CD4-positive, alpha-beta T cell (primary cell): ENCODE results near the gene TCF12. TPM values are rescaled to one million over a fixed set of nuclear protein-coding genes. Genes with fewer than 3 reads are reported as not detected.

Experiments used
- ATAC-seq: fragments of 200-7000 bp; cut with Tn5 transposase; one replicate; pipeline ENCODE4 v1.10.0; 2022; ENCODE audit warnings: mild to moderate bottlenecking; ENCODE audit not compliant: poor library complexity
- CTCF ChIA-PET: fragments of 350-600 bp; sonication (Branson Sonifier 250); formaldehyde crosslinking; loops from one replicate; lab custom pipeline; 2021; ENCODE audit warnings: antibody characterized with exemption, inconsistent platforms; lab: Charles Lee
- POLR2A ChIA-PET: fragments of 350-600 bp; sonication (Branson Sonifier 250); formaldehyde crosslinking; loops from one replicate; lab custom pipeline; 2021; ENCODE audit warnings: antibody characterized with exemption, inconsistent platforms; lab: Charles Lee
- DNase-seq, 14 experiments: peaks; one replicate each; pipeline ENCODE4 v3.0.0-alpha.2; 2013 to 2020; ENCODE audit warnings: mixed read lengths in 2 of 14
- H3K27ac ChIP-seq, 2 donors: one replicate each; pipeline versions ENCODE4 v1.5.1 to v1.7.0; 2013; ENCODE audit warnings: low read length in 2 of 2, low read depth in 1 of 2, mild to moderate bottlenecking in 1 of 2
- H3K27me3 ChIP-seq, 2 experiments: 1 replicate in 1 of 2; 2 replicates in 1 of 2; pipeline versions ENCODE4 v1.6.1 to v1.7.0; 2013; ENCODE audit warnings: low read length in 2 of 2, control low read depth in 1 of 2, mild to moderate bottlenecking in 1 of 2, moderate library complexity in 1 of 2; ENCODE audit not compliant: insufficient read depth in 2 of 2, control insufficient read depth in 1 of 2
- H3K36me3 ChIP-seq: one replicate; pipeline ENCODE4 v1.6.1; 2013; ENCODE audit warnings: low read length, control low read depth; ENCODE audit not compliant: insufficient read depth
- H3K4me1 ChIP-seq: one replicate; pipeline ENCODE4 v1.6.1; 2013; ENCODE audit warnings: low read length, control low read depth; ENCODE audit not compliant: insufficient read depth
- H3K4me3 ChIP-seq: one replicate; pipeline ENCODE4 v1.5.1; 2013; ENCODE audit warnings: mild to moderate bottlenecking, low read length, moderate library complexity
- H3K9me3 ChIP-seq, 2 experiments: 1 replicate in 1 of 2; 2 replicates in 1 of 2; pipeline versions ENCODE4 v1.6.1 to v1.7.0; 2013; ENCODE audit warnings: low read length in 2 of 2, mild to moderate bottlenecking in 2 of 2, control low read depth in 1 of 2, moderate library complexity in 1 of 2; ENCODE audit not compliant: control insufficient read depth in 1 of 2, insufficient read depth in 1 of 2
- H3K27ac Mint-ChIP-seq: one replicate; pipeline ENCODE4 v1.8.0; 2020; ENCODE audit warnings: mixed read lengths
- H3K27me3 Mint-ChIP-seq: one replicate; pipeline ENCODE4 v1.8.0; 2021; ENCODE audit warnings: mixed read lengths
- H3K36me3 Mint-ChIP-seq: one replicate; pipeline ENCODE4 v1.8.0; 2021; ENCODE audit warnings: low read depth, mixed read lengths
- H3K4me1 Mint-ChIP-seq: one replicate; pipeline ENCODE4 v1.8.0; 2021; ENCODE audit warnings: low read depth, mixed read lengths
- H3K4me3 Mint-ChIP-seq: one replicate; pipeline ENCODE4 v1.8.0; 2020; ENCODE audit warnings: mild to moderate bottlenecking, mixed read lengths
- H3K9me3 Mint-ChIP-seq: one replicate; pipeline ENCODE4 v1.8.0; 2020; ENCODE audit warnings: mixed read lengths
- CTCF ChIP-seq: fragments of 200-600 bp; IDR thresholded peaks from one replicate; pipeline ENCODE4 v1.8.0; 2022; ENCODE audit warnings: antibody characterized with exemption, mild to moderate bottlenecking
- intact Hi-C, 2 experiments: fragments of 100-400 bp; cut with DNase I in 1 of 2; cut with micrococcal nuclease in 1 of 2; formaldehyde crosslinking; loops; one replicate each; pipeline versions ENCODE4 v1.15.1 to v1.9.0; 2023 to 2025; cut with DNase I, micrococcal nuclease
- total RNA-seq, 174 experiments: library from RNA in 2 of 174; stranded (reverse) in 2 of 174; gene quantifications; one replicate each; pipeline ENCODE4 v1.2.3 and lab custom pipeline; 2021 to 2026

Gene TCF12
- total RNA-seq, 2 experiments from 2014 or later, result 54.0 TPM

GRCh38 chr15:57031605-57032004 is 113.2 kb downstream of the TCF12 start:
- no peaks in the 10 kb centered on the region for H3K9me3 ChIP-seq
- H3K27ac ChIP-seq, result no peak overlapping the region
- intact Hi-C loops, result no loop called here
- ChIA-PET CTCF (no interaction called here), POLR2A (interaction anchor here (1.0 kb wide), 1 partner anchor 85 kb away, joined by 5 read pairs; no protein-coding TSS in a partner anchor)
- H3K27me3 ChIP-seq, result no peaks in the 10 kb centered on the region
- H3K27ac Mint-ChIP-seq, result no peak overlapping the region
- DNase-seq (no peak), ATAC-seq (no peak)
- no peaks in the 10 kb centered on the region for H3K9me3 Mint-ChIP-seq
- no peak overlapping the region for H3K4me3 ChIP-seq
- H3K4me3 Mint-ChIP-seq, result no peak overlapping the region
- TF ChIP-seq CTCF, result no peak
- H3K4me1 Mint-ChIP-seq, result peaks cover 66% of the 10 kb centered on the region
- H3K36me3 ChIP-seq, result no peaks in the 10 kb centered on the region
- peaks cover 5% of the 10 kb centered on the region for H3K4me1 ChIP-seq
- peaks cover 5% of the 10 kb centered on the region for H3K36me3 Mint-ChIP-seq
- H3K27me3 Mint-ChIP-seq, result no peaks in the 10 kb centered on the region

GRCh38 chr15:57032338-57032737 is 113.9 kb downstream of the TCF12 start:
- H3K9me3 Mint-ChIP-seq, result no peaks in the 10 kb centered on the region
- intact Hi-C loops, result no loop called here
- no peaks in the 10 kb centered on the region for H3K27me3 Mint-ChIP-seq
- POLR2A ChIA-PET, result interaction anchor here (1.0 kb wide), 1 partner anchor 85 kb away, joined by 5 read pairs; no protein-coding TSS in a partner anchor
- H3K4me3 ChIP-seq, result no peak overlapping the region
- no peaks in the 10 kb centered on the region for H3K36me3 ChIP-seq
- no peak for TF ChIP-seq CTCF
- no peaks in the 10 kb centered on the region for H3K9me3 ChIP-seq
- H3K36me3 Mint-ChIP-seq, result peaks cover 5% of the 10 kb centered on the region
- ATAC-seq, result no peak
- H3K27ac Mint-ChIP-seq, result no peak overlapping the region
- H3K27me3 ChIP-seq, result no peaks in the 10 kb centered on the region
- H3K4me3 Mint-ChIP-seq, result no peak overlapping the region
- H3K4me1 ChIP-seq, result peaks cover 9% of the 10 kb centered on the region
- peaks cover 74% of the 10 kb centered on the region for H3K4me1 Mint-ChIP-seq
- no peak for DNase-seq
- CTCF ChIA-PET, result interaction anchor here (1.8 kb wide), 1 partner anchor 8 kb away, joined by 5 read pairs; no protein-coding TSS in a partner anchor
- H3K27ac ChIP-seq, result no peak overlapping the region

GRCh38 chr15:57033715-57034439 is 115.4 kb downstream of the TCF12 start:
- Histone ChIP-seq H3K27ac (no peak overlapping the region), H3K36me3 (no peaks in the 10 kb centered on the region), H3K9me3 (no peaks in the 10 kb centered on the region), H3K4me1 (peaks cover 12% of the 10 kb centered on the region), H3K4me3 (no peak overlapping the region), H3K27me3 (no peaks in the 10 kb centered on the region)
- ATAC-seq (no peak), DNase-seq (no peak)
- ChIA-PET POLR2A (interaction anchor here (0.6 kb wide), 1 partner anchor 116 kb away, joined by 4 read pairs; the partner anchor contains the start of gene TCF12), CTCF (interaction anchor here (1.8 kb wide), 1 partner anchor 10 kb away, joined by 5 read pairs; no protein-coding TSS in a partner anchor)
- no peak for TF ChIP-seq CTCF
- Mint-ChIP-seq H3K27ac (no peak overlapping the region), H3K4me1 (peaks cover 83% of the 10 kb centered on the region), H3K4me3 (no peak overlapping the region), H3K27me3 (no peaks in the 10 kb centered on the region), H3K9me3 (no peaks in the 10 kb centered on the region), H3K36me3 (no peaks in the 10 kb centered on the region)
- intact Hi-C loops, result no loop called here
